Stimulated activated CD8-positive, alpha-beta memory T cell treated with anti-CD3 and anti-CD28 coated beads, Interleukin-4, amount 100 ng/mL, for 1 hour (primary cell): Measurements from ENCODE around the gene SAMMSON.

Source experiments
- DNase-seq, 2 donors: peaks; one replicate each; pipeline ENCODE4 v3.0.0-alpha.2; 2020; ENCODE audit warnings: low read depth in 2 of 2, low spot score in 1 of 2

SAMMSON gene

GRCh38 chr3:70085613-70086012, 86.1 kb downstream of the SAMMSON start:
- DNase-seq = no peak

GRCh38 chr3:70086336-70086735, 86.8 kb downstream of the SAMMSON start:
- DNase-seq = no peak

GRCh38 chr3:70090322-70090913, 90.9 kb downstream of the SAMMSON start:
- DNase-seq = no peak

- DNase-seq = no peak
Measured at GRCh38 chr3:70094197-70094596, 94.7 kb downstream of the SAMMSON start.

GRCh38 chr3:70095260-70095659, 95.7 kb downstream of the SAMMSON start:
- DNase-seq = no peak

- DNase-seq = no peak
Measured at GRCh38 chr3:70096376-70097066, 97.0 kb downstream of the SAMMSON start.

GRCh38 chr3:70097084-70097483, 97.6 kb downstream of the SAMMSON start:
- no peak for DNase-seq

GRCh38 chr3:70108072-70108471, 108.5 kb downstream of the SAMMSON start:
- no peak for DNase-seq

- DNase-seq = no peak
Measured at GRCh38 chr3:70108546-70108945, 109.0 kb downstream of the SAMMSON start.

- no peak for DNase-seq
Measured at GRCh38 chr3:70110066-70110465, 110.5 kb downstream of the SAMMSON start.

GRCh38 chr3:70111411-70111810, 111.9 kb downstream of the SAMMSON start:
- DNase-seq = no peak

GRCh38 chr3:70112751-70113150, 113.2 kb downstream of the SAMMSON start:
- no peak for DNase-seq

- no peak for DNase-seq
Measured at GRCh38 chr3:70114431-70114830, 114.9 kb downstream of the SAMMSON start.

GRCh38 chr3:70119879-70120278, 120.3 kb downstream of the SAMMSON start:
- no peak for DNase-seq
